Keratinocyte (primary cell): ENCODE results near the gene ABI1. TPM values are rescaled to one million over a fixed set of nuclear protein-coding genes. Genes with fewer than 3 reads are reported as not detected.
A peak's percentile ranks its signal among the peaks of the same experiment; 100 is the strongest.

Experiments used
- DNase-seq: peaks from one replicate; pipeline ENCODE4 v3.0.0-alpha.2; 2011; ENCODE audit warnings: low read depth, missing footprints, low spot score
- FAIRE-seq: peaks from 2 replicates; lab custom pipeline; 2011; peaks lifted over from hg19 to GRCh38; lab: Jason Lieb, UNC
- H2AFZ ChIP-seq: 2 replicates; pipeline ENCODE4 v1.6.0; 2012; ENCODE audit warnings: low read length, control low read depth, inconsistent platforms; ENCODE audit not compliant: control insufficient read depth
- H3K27ac ChIP-seq: 2 replicates; pipeline ENCODE4 v1.5.1; 2011; ENCODE audit warnings: low read length; ENCODE audit not compliant: control insufficient read depth, insufficient read depth
- H3K27me3 ChIP-seq: 3 replicates; pipeline ENCODE4 v1.6.0; 2011; ENCODE audit warnings: low read length; ENCODE audit not compliant: control insufficient read depth, insufficient read depth; ENCODE audit errors: extremely low read depth
- H3K36me3 ChIP-seq, 2 experiments: 2 replicates in 1 of 2; 3 replicates in 1 of 2; pipeline ENCODE4 v1.5.1; 2011; ENCODE audit warnings: low read length in 2 of 2, mild to moderate bottlenecking in 1 of 2; ENCODE audit not compliant: control insufficient read depth in 2 of 2, insufficient read depth in 2 of 2; ENCODE audit errors: extremely low read depth in 1 of 2
- H3K4me1 ChIP-seq: 3 replicates; pipeline ENCODE4 v1.5.1; 2011; ENCODE audit warnings: low read length; ENCODE audit not compliant: control insufficient read depth, insufficient read depth; ENCODE audit errors: extremely low read depth
- H3K4me2 ChIP-seq: 3 replicates; pipeline ENCODE4 v1.6.0; 2011; ENCODE audit warnings: low read depth, low read length; ENCODE audit not compliant: control insufficient read depth, insufficient read depth; ENCODE audit errors: extremely low read depth
- H3K4me3 ChIP-seq, 3 experiments: fragments of 200-600 bp in 1 of 3; sonication (generic) in 1 of 3; 2 replicates in 2 of 3; 3 replicates in 1 of 3; pipeline ENCODE4 v1.5.1; 2011 to 2016; ENCODE audit warnings: low read length in 3 of 3, mild to moderate bottlenecking in 3 of 3, control low read depth in 2 of 3, inconsistent platforms in 1 of 3, low read depth in 1 of 3, mixed read lengths in 1 of 3, mixed run types in 1 of 3, moderate library complexity in 1 of 3; ENCODE audit not compliant: control insufficient read depth in 2 of 3, insufficient read depth in 2 of 3; ENCODE audit errors: extremely low read depth in 1 of 3
- H3K79me2 ChIP-seq: 2 replicates; pipeline ENCODE4 v1.6.0; 2012; ENCODE audit warnings: low read length; ENCODE audit not compliant: control insufficient read depth, insufficient read depth
- H3K9ac ChIP-seq: 3 replicates; pipeline ENCODE4 v1.6.0; 2011; ENCODE audit warnings: low read length; ENCODE audit not compliant: control insufficient read depth, insufficient read depth; ENCODE audit errors: extremely low read depth
- H3K9me1 ChIP-seq: 3 replicates; pipeline ENCODE4 v1.6.0; 2011; ENCODE audit warnings: low read length; ENCODE audit not compliant: control insufficient read depth, insufficient read depth; ENCODE audit errors: extremely low read depth
- H3K9me3 ChIP-seq: 2 replicates; pipeline ENCODE4 v1.5.1; 2012; ENCODE audit warnings: low read depth, low read length; ENCODE audit not compliant: control insufficient read depth
- H4K20me1 ChIP-seq: 3 replicates; pipeline ENCODE4 v1.6.0; 2011; ENCODE audit warnings: low read length; ENCODE audit not compliant: control insufficient read depth, insufficient read depth; ENCODE audit errors: extremely low read depth
- CTCF ChIP-seq, 3 experiments: IDR thresholded peaks in 1 of 3; conservative IDR thresholded peaks in 1 of 3; optimal IDR thresholded peaks in 1 of 3; 2 replicates in 2 of 3; 3 replicates in 1 of 3; pipeline versions ENCODE3 to v1.5.1; 2011; ENCODE audit warnings: low read length in 3 of 3, mild to moderate bottlenecking in 3 of 3, moderate library complexity in 2 of 3, control low read depth in 1 of 3, inconsistent platforms in 1 of 3; ENCODE audit not compliant: insufficient read depth in 2 of 3; ENCODE audit errors: extremely low read depth in 1 of 3
- EZH2 ChIP-seq: IDR thresholded peaks from one replicate; pipeline ENCODE4 v1.6.1; 2012; ENCODE audit warnings: inconsistent platforms, mild to moderate bottlenecking, low read length, moderate library complexity
- dilution Hi-C: fragments of 300-500 bp; cut with MboI; formaldehyde crosslinking; loops from one replicate; pipeline ENCODE4 v1.7.0; 2020; ENCODE audit warnings: low sequenced_read_pairs; ENCODE audit not compliant: extremely low pct_ligation_motif_present
- polyA plus RNA-seq, 5 experiments: library from polyadenylated mRNA; depleted of rRNA in 3 of 5; stranded (reverse) in 3 of 5; stranded (forward) in 1 of 5; unstranded in 1 of 5; fragments of >200 nt; gene quantifications; 1 replicate in 1 of 5; 2 replicates in 3 of 5; 3 replicates in 1 of 5; pipeline versions ENCODE4 v1.2.1 to v1.2.3, GENCODE V29; 2011 to 2012; ENCODE audit warnings: missing spikeins in 2 of 5, low read depth in 1 of 5, low replicate concordance in 1 of 5

Gene ABI1
- polyA plus RNA-seq, 1 donor (not counting 4 experiments of a cell fraction or from before 2014, with no cell fraction given): 78.9 TPM

DNA sequence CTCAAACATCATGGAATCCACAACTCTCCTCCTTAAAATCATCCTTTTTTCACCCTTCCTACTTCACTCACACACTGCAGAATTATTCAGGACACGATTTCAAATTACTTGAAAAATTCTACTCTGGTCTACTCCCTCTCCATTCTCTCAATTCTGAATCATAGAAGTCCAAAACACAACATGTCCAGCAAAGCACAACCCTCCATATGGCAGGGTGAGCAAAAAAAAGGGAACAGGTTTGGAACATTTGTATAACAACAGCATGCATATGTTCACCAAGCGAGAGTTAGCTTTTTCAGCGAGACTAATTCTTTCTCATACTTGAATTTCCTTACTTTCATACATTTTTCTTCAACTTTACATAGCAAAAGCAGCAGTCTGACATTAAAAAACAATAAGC is 73.4 kb downstream of the ABI1 start:
- TF ChIP-seq EZH2 (no peak), CTCF (optimal IDR thresholded peaks at IDR 0.05 in 1 of 3, IDR thresholded peaks at IDR 0.05 in 1 of 3, conservative IDR thresholded peaks at IDR 0.05 in 1 of 3; ENCODE audit: extremely low read depth in 1 of 3, insufficient read depth in 2 of 3, low read length in 3 of 3) (no peak)
- Histone ChIP-seq H3K27me3 (no peaks in the 10 kb centered on the region), H2AFZ (no peak overlapping the region), H3K4me2 (no peak overlapping the region), H3K9ac (no peak overlapping the region), H3K36me3 (no peaks in the 10 kb centered on the region), H3K27ac (no peak overlapping the region), H3K9me3 (no peaks in the 10 kb centered on the region), H3K79me2 (peaks cover 66% of the 10 kb centered on the region), H4K20me1 (no peaks in the 10 kb centered on the region), H3K4me3 (no peak overlapping the region), H3K4me1 (peaks cover 38% of the 10 kb centered on the region), H3K9me1 (no peaks in the 10 kb centered on the region)
- dilution Hi-C loops: no loop called here
- DNase-seq: no peak
- no peak for FAIRE-seq

DNA sequence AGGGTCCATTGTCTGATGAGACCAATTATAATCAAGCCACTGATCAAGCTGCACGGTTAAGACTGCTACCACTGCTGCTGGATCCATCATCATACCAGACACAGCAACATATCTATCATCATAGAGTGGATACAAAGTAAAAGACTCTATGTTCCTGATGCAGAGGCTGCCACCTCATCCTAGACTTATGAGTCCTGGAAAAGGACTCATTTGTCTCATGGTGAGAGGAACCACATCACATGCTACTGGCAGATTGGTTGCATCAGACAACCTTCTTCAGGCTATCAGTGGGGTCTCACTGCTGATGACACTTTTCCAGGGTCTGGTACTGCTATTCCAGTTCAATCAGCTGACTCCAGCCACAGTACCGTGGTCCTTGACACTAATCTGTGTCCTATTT is 79.0 kb downstream of the ABI1 start:
- H3K27ac ChIP-seq: peak overlapping the region; percentile 92
- dilution Hi-C loops: no loop called here
- no peak overlapping the region for H2AFZ ChIP-seq
- TF ChIP-seq EZH2: no peak
- TF ChIP-seq CTCF (optimal IDR thresholded peaks at IDR 0.05 in 1 of 3, IDR thresholded peaks at IDR 0.05 in 1 of 3, conservative IDR thresholded peaks at IDR 0.05 in 1 of 3; ENCODE audit: extremely low read depth in 1 of 3, insufficient read depth in 2 of 3, low read length in 3 of 3): no peak
- no peak overlapping the region for H3K4me3 ChIP-seq
- peaks cover 0 to 4% of the 10 kb centered on the region in 2 experiments for H3K36me3 ChIP-seq
- H3K79me2 ChIP-seq: peaks cover 60% of the 10 kb centered on the region
- peak overlapping the region; percentile 50 for H3K4me2 ChIP-seq
- DNase-seq (peak; percentile 32), FAIRE-seq (peak; percentile 62)
- H3K4me1 ChIP-seq: peaks cover 70% of the 10 kb centered on the region
- H3K9me3 ChIP-seq: no peaks in the 10 kb centered on the region
- H3K9ac ChIP-seq: peak overlapping the region; percentile 66
- no peaks in the 10 kb centered on the region for H3K9me1 ChIP-seq
- no peaks in the 10 kb centered on the region for H4K20me1 ChIP-seq
- no peaks in the 10 kb centered on the region for H3K27me3 ChIP-seq
